Cardiac muscle cell (in vitro differentiated cells and primary cell): ENCODE data around the gene PBX1. TPM values are rescaled to one million over a fixed set of nuclear protein-coding genes. Genes with fewer than 3 reads are reported as not detected.

Experiments used
- DNase-seq, 2 donors: peaks; one replicate each; pipeline versions ENCODE4 v3.0.0 to v3.0.0-alpha.2; 2010 to 2017; ENCODE audit warnings: low read depth in 1 of 2, low spot score in 1 of 2
- H3K27ac ChIP-seq: fragments of 200-600 bp; sonication (generic); 2 replicates; pipeline ENCODE4 v1.5.1; 2016
- H3K27me3 ChIP-seq: fragments of 200-600 bp; sonication (generic); 2 replicates; pipeline ENCODE4 v1.6.0; 2016; ENCODE audit warnings: control low read depth
- H3K36me3 ChIP-seq: fragments of 200-600 bp; sonication (generic); 2 replicates; pipeline ENCODE4 v1.5.1; 2016; ENCODE audit warnings: control low read depth
- H3K4me1 ChIP-seq: fragments of 200-600 bp; sonication (generic); 2 replicates; pipeline ENCODE4 v1.8.1; 2017; ENCODE audit warnings: low read depth, mild to moderate bottlenecking, mixed run types
- H3K4me3 ChIP-seq: fragments of 200-600 bp; sonication (generic); 2 replicates; pipeline ENCODE4 v1.5.1; 2016; ENCODE audit warnings: mild to moderate bottlenecking
- H3K9me3 ChIP-seq: fragments of 200-600 bp; sonication (generic); 2 replicates; pipeline ENCODE4 v1.5.1; 2017; ENCODE audit warnings: low read depth, mild to moderate bottlenecking, control low read depth
- CTCF ChIP-seq: IDR thresholded peaks from 2 replicates; pipeline ENCODE4 v1.5.1; 2012; ENCODE audit warnings: low read depth, mild to moderate bottlenecking, low read length
- polyA plus RNA-seq: library from polyadenylated mRNA; unstranded; fragments of >200 nt; fragmentation: Nextera tagmentation; extraction: Ambion mirVana; gene quantifications from 2 replicates; pipeline ENCODE4 v1.2.1, GENCODE V29; 2016
- total RNA-seq: library from RNA; depleted of rRNA; stranded (reverse); fragments of >200 nt; gene quantifications from 2 replicates; pipeline ENCODE4 v1.2.3, GENCODE V29; 2016

Gene PBX1
- total and polyA plus RNA-seq, 2 experiments from 2014 or later: 43.5 to 182 TPM

GRCh38 chr1:164779376-164779775 lies 220.4 kb downstream of the PBX1 start:
- no peak for TF ChIP-seq CTCF
- DNase-seq: no peak
- Histone ChIP-seq H3K27ac (peak overlapping the region; percentile 82), H3K4me1 (peaks cover 62% of the 10 kb centered on the region), H3K9me3 (no peaks in the 10 kb centered on the region), H3K27me3 (no peaks in the 10 kb centered on the region), H3K4me3 (no peak overlapping the region), H3K36me3 (no peaks in the 10 kb centered on the region)

- Histone ChIP-seq H3K4me1 (peaks cover 59% of the 10 kb centered on the region), H3K27me3 (no peaks in the 10 kb centered on the region), H3K9me3 (no peaks in the 10 kb centered on the region), H3K36me3 (no peaks in the 10 kb centered on the region), H3K27ac (peak overlapping the region; percentile 82), H3K4me3 (no peak overlapping the region)
- TF ChIP-seq CTCF: no peak
- no peak for DNase-seq
These were observed 221.3 kb downstream of the PBX1 start for GRCh38 chr1:164780111-164780812.

GRCh38 chr1:164780863-164781262 lies 221.9 kb downstream of the PBX1 start:
- H3K27ac ChIP-seq: peak overlapping the region; percentile 82
- no peak overlapping the region for H3K4me3 ChIP-seq
- no peak for TF ChIP-seq CTCF
- H3K36me3 ChIP-seq: no peaks in the 10 kb centered on the region
- H3K9me3 ChIP-seq: no peaks in the 10 kb centered on the region
- peaks cover 59% of the 10 kb centered on the region for H3K4me1 ChIP-seq
- DNase-seq: peak in 1 of 2 donors; percentile 70
- H3K27me3 ChIP-seq: no peaks in the 10 kb centered on the region

- Histone ChIP-seq H3K36me3 (no peaks in the 10 kb centered on the region), H3K27me3 (no peaks in the 10 kb centered on the region), H3K4me3 (no peak overlapping the region), H3K9me3 (no peaks in the 10 kb centered on the region), H3K27ac (no peak overlapping the region), H3K4me1 (peaks cover 63% of the 10 kb centered on the region)
- no peak for DNase-seq
- no peak for TF ChIP-seq CTCF
These were observed 223.0 kb downstream of the PBX1 start for GRCh38 chr1:164781972-164782371.

GRCh38 chr1:164783778-164784555 lies 225.0 kb downstream of the PBX1 start:
- peak overlapping the region; percentile 65 for H3K27ac ChIP-seq
- no peak overlapping the region for H3K4me3 ChIP-seq
- no peaks in the 10 kb centered on the region for H3K36me3 ChIP-seq
- H3K27me3 ChIP-seq: no peaks in the 10 kb centered on the region
- TF ChIP-seq CTCF: no peak
- H3K9me3 ChIP-seq: no peaks in the 10 kb centered on the region
- DNase-seq: no peak
- peaks cover 70% of the 10 kb centered on the region for H3K4me1 ChIP-seq
